Measurements from ENCODE around the gene GPRC5B. TPM values are rescaled to one million over a fixed set of nuclear protein-coding genes. Genes with fewer than 3 reads are reported as not detected.

GPRC5B gene
- total RNA-seq, 1 experiment from 2014 or later: 6.9 TPM

DNA sequence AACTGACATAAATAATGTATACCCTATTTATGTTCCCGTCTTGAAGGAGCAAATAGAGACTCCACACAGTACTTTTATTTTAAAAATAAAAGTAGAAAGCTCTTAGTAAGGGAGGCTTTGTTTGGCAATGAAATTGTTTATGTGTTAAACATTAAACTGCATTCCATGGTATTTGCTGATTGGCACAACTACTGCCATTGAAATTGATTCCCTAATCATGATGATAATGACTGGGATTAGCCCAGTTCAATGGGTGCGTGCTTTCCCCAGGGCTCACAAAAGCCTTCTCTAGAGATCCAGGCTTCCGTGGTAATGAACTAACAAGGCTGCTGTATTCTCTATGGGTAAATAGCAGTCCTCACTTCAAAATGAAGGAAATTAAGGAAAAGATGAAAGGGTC, 67.5 kb downstream of the GPRC5B start:
- no TSS peak for BruUV-seq (replicated peaks)

GRCh38 chr16:19815418-19815817, 69.2 kb downstream of the GPRC5B start:
- intact Hi-C loops (cut with micrococcal nuclease; ENCODE audit: unreplicated experiment): no loop called here

More for the DNA sequence above, 67.5 kb downstream of the GPRC5B start:
- intact Hi-C loops (cut with micrococcal nuclease; ENCODE audit: unreplicated experiment): no loop called here
- ChIA-PET POLR2A (ENCODE audit: low non-redundant PET) (no interaction called here), CTCF (no interaction called here)
- DNase-seq (ENCODE audit: low spot score): no peak
- H3K4me3 ChIP-seq (ENCODE audit: low read depth, low read length, poor library complexity, severe bottlenecking): no peak overlapping the region
- no peaks in the 10 kb centered on the region for H3K9me3 ChIP-seq (ENCODE audit: low read depth, low read length, poor library complexity, severe bottlenecking)
- H3K27me3 ChIP-seq (replicated peaks; ENCODE audit: insufficient read depth, low read depth, low read length, poor library complexity): no peaks in the 10 kb centered on the region
- no peaks in the 10 kb centered on the region for H3K4me1 ChIP-seq (ENCODE audit: insufficient read depth, low read length, poor library complexity, severe bottlenecking)
- H3K27ac ChIP-seq (ENCODE audit: low read depth, low read length, poor library complexity, severe bottlenecking): no peak overlapping the region
- H3K36me3 ChIP-seq (ENCODE audit: insufficient read depth, low read length, poor library complexity, severe bottlenecking): no peaks in the 10 kb centered on the region
- TF ChIP-seq, protein P1, sequence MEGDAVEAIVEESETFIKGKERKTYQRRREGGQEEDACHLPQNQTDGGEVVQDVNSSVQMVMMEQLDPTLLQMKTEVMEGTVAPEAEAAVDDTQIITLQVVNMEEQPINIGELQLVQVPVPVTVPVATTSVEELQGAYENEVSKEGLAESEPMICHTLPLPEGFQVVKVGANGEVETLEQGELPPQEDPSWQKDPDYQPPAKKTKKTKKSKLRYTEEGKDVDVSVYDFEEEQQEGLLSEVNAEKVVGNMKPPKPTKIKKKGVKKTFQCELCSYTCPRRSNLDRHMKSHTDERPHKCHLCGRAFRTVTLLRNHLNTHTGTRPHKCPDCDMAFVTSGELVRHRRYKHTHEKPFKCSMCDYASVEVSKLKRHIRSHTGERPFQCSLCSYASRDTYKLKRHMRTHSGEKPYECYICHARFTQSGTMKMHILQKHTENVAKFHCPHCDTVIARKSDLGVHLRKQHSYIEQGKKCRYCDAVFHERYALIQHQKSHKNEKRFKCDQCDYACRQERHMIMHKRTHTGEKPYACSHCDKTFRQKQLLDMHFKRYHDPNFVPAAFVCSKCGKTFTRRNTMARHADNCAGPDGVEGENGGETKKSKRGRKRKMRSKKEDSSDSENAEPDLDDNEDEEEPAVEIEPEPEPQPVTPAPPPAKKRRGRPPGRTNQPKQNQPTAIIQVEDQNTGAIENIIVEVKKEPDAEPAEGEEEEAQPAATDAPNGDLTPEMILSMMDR (conservative IDR thresholded peaks at IDR 0.05; ENCODE audit: low read depth, low read length): no peak
- TF ChIP-seq EZH2 (IDR thresholded peaks at IDR 0.05; ENCODE audit: borderline replicate concordance, low read depth, low read length, poor library complexity, severe bottlenecking): no peak

GRCh38 chr16:19812986-19813385, 71.7 kb downstream of the GPRC5B start:
- intact Hi-C loops (cut with micrococcal nuclease; ENCODE audit: unreplicated experiment): no loop called here
- BruUV-seq (replicated peaks): no TSS peak
- no peaks in the 10 kb centered on the region for H3K4me1 ChIP-seq (ENCODE audit: insufficient read depth, low read length, poor library complexity, severe bottlenecking)
- TF ChIP-seq EZH2 (IDR thresholded peaks at IDR 0.05; ENCODE audit: borderline replicate concordance, low read depth, low read length, poor library complexity, severe bottlenecking): no peak
- TF ChIP-seq, protein P1 (conservative IDR thresholded peaks at IDR 0.05; ENCODE audit: low read depth, low read length): no peak
- H3K27me3 ChIP-seq (replicated peaks; ENCODE audit: insufficient read depth, low read depth, low read length, poor library complexity): no peaks in the 10 kb centered on the region
- no peak overlapping the region for H3K27ac ChIP-seq (ENCODE audit: low read depth, low read length, poor library complexity, severe bottlenecking)
- H3K4me3 ChIP-seq (ENCODE audit: low read depth, low read length, poor library complexity, severe bottlenecking): no peak overlapping the region
- no peaks in the 10 kb centered on the region for H3K9me3 ChIP-seq (ENCODE audit: low read depth, low read length, poor library complexity, severe bottlenecking)
- no peaks in the 10 kb centered on the region for H3K36me3 ChIP-seq (ENCODE audit: insufficient read depth, low read length, poor library complexity, severe bottlenecking)
- CTCF ChIA-PET: no interaction called here
- POLR2A ChIA-PET (ENCODE audit: low non-redundant PET): no interaction called here
- DNase-seq (ENCODE audit: low spot score): no peak

More at GRCh38 chr16:19815418-19815817, 69.2 kb downstream of the GPRC5B start:
- H3K4me3 ChIP-seq (ENCODE audit: low read depth, low read length, poor library complexity, severe bottlenecking): no peak overlapping the region
- no peak for TF ChIP-seq EZH2 (IDR thresholded peaks at IDR 0.05; ENCODE audit: borderline replicate concordance, low read depth, low read length, poor library complexity, severe bottlenecking)
- TF ChIP-seq, protein P1 (conservative IDR thresholded peaks at IDR 0.05; ENCODE audit: low read depth, low read length): no peak
- ChIA-PET POLR2A (ENCODE audit: low non-redundant PET) (no interaction called here), CTCF (no interaction called here)
- no peaks in the 10 kb centered on the region for H3K4me1 ChIP-seq (ENCODE audit: insufficient read depth, low read length, poor library complexity, severe bottlenecking)
- DNase-seq (ENCODE audit: low spot score): no peak
- H3K9me3 ChIP-seq (ENCODE audit: low read depth, low read length, poor library complexity, severe bottlenecking): no peaks in the 10 kb centered on the region
- H3K36me3 ChIP-seq (ENCODE audit: insufficient read depth, low read length, poor library complexity, severe bottlenecking): no peaks in the 10 kb centered on the region
- H3K27ac ChIP-seq (ENCODE audit: low read depth, low read length, poor library complexity, severe bottlenecking): no peak overlapping the region
- no peaks in the 10 kb centered on the region for H3K27me3 ChIP-seq (replicated peaks; ENCODE audit: insufficient read depth, low read depth, low read length, poor library complexity)
- no TSS peak for BruUV-seq (replicated peaks)
